Measurements from ENCODE around the gene KCNF1. TPM values are rescaled to one million over a fixed set of nuclear protein-coding genes. Genes with fewer than 3 reads are reported as not detected.

Gene KCNF1
- total RNA-seq, 8 experiments from 2014 or later, result 0.15 to 3.8 (median 1.6) TPM

DNA sequence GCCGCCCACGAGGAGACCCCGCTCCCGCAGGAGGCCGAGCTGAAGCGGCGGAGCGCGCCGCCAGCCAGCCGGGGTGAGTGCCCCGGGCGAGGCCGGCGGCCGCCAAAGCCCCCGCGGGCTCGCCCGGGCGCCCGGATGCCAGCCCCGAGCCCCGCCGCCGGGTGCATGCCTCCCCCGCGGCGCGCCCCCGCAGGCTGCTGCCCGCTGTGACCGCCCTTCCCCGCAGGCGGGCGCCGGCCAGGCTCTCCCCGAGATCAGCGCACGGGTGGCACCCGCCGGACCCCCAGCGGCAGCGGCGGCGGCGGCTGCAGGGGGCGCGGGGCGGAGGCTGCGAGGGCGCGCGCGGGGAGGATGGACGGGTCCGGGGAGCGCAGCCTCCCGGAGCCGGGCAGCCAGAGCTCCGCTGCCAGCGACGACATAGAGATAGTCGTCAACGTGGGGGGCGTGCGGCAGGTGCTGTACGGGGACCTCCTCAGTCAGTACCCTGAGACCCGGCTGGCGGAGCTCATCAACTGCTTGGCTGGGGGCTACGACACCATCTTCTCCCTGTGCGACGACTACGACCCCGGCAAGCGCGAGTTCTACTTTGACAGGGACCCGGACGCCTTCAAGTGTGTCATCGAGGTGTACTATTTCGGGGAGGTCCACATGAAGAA is 470 bp downstream of the KCNF1 start:
- no peak overlapping the region for H3K27ac ChIP-seq
- peak overlapping the region; percentile 40 to 48 (median 44) for H3K4me3 ChIP-seq
- in situ Hi-C loops (cut with MboI; ENCODE audit: low pct_unique_long_range_greater_than_20kb in 2 of 9, low sequenced_read_pairs in 9 of 9, unreplicated experiment in 9 of 9), result no loop called here
- peak in 5 of 8 experiments; percentile 17 to 56 (median 51) for ATAC-seq (replicated peaks in 6 of 8)
- WGBS, 10 experiments, result 7 to 80% (median 31%) methylated on average over 1 to 10 of the region's 81 CpGs; no CpG with 5 or more reads in 7 of the 10 experiments
- peaks cover 12 to 14% of the 10 kb centered on the region in 2 donors for H3K4me1 ChIP-seq (replicated peaks in 1 of 2)

DNA sequence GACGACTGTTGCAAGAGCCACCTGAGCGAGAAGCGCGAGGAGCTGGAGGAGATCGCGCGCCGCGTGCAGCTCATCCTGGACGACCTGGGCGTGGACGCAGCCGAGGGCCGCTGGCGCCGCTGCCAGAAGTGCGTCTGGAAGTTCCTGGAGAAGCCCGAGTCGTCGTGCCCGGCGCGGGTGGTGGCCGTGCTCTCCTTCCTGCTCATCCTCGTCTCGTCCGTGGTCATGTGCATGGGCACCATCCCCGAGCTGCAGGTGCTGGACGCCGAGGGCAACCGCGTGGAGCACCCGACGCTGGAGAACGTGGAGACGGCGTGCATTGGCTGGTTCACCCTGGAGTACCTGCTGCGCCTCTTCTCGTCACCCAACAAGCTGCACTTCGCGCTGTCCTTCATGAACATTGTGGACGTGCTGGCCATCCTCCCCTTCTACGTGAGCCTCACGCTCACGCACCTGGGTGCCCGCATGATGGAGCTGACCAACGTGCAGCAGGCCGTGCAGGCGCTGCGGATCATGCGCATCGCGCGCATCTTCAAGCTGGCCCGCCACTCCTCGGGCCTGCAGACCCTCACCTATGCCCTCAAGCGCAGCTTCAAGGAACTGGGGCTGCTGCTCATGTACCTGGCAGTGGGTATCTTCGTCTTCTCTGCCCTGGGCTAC is 1.2 kb downstream of the KCNF1 start:
- H3K4me3 ChIP-seq, result peak overlapping the region in 1 of 5 donors; percentile 43
- WGBS, 10 experiments, result 60 to 100% (median 94%) methylated on average over 1 to 32 of the region's 58 CpGs; no CpG with 5 or more reads in 4 of the 10 experiments
- in situ Hi-C loops (cut with MboI; ENCODE audit: low pct_unique_long_range_greater_than_20kb in 2 of 9, low sequenced_read_pairs in 9 of 9, unreplicated experiment in 9 of 9), result no loop called here

DNA sequence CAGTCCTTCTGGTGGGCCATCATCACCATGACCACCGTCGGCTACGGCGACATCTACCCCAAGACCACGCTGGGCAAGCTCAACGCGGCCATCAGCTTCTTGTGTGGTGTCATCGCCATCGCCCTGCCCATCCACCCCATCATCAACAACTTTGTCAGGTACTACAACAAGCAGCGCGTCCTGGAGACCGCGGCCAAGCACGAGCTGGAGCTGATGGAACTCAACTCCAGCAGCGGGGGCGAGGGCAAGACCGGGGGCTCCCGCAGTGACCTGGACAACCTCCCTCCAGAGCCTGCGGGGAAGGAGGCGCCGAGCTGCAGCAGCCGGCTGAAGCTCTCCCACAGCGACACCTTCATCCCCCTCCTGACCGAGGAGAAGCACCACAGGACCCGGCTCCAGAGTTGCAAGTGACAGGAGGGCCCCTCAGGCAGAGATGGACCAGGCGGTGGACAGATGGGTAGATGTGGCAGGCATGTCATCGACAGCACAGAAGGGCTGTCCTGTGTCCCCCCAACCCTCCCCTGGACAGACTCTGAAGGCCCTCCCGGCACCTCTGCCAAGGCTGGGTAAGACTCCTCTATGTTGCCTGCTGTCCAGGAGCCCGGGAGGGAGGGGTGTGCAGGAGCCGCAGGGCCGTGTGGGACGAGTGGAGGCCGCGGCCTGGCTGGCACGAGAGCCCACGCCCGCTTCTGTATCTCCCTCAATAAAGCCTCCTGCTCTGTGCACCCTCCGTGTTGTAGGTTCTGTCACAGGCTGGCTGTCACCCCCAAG is 2.0 kb downstream of the KCNF1 start:
- Histone ChIP-seq H3K27ac (no peak overlapping the region), H3K4me3 (no peak overlapping the region), H3K4me1 (replicated peaks in 1 of 2) (peaks cover 12 to 14% of the 10 kb centered on the region in 2 donors)
- WGBS, 10 experiments, result 60 to 95% (median 86%) methylated on average over 1 to 8 of the region's 38 CpGs; no CpG with 5 or more reads in 4 of the 10 experiments
- in situ Hi-C loops (cut with MboI; ENCODE audit: low pct_unique_long_range_greater_than_20kb in 2 of 9, low sequenced_read_pairs in 9 of 9, unreplicated experiment in 9 of 9), result no loop called here
- no peak for ATAC-seq (replicated peaks in 6 of 8)

More for the DNA sequence above, 1.2 kb downstream of the KCNF1 start:
- Histone ChIP-seq H3K4me1 (replicated peaks in 1 of 2) (peaks cover 12 to 14% of the 10 kb centered on the region in 2 donors), H3K27ac (no peak overlapping the region)
- ATAC-seq (replicated peaks in 6 of 8), result no peak

DNA sequence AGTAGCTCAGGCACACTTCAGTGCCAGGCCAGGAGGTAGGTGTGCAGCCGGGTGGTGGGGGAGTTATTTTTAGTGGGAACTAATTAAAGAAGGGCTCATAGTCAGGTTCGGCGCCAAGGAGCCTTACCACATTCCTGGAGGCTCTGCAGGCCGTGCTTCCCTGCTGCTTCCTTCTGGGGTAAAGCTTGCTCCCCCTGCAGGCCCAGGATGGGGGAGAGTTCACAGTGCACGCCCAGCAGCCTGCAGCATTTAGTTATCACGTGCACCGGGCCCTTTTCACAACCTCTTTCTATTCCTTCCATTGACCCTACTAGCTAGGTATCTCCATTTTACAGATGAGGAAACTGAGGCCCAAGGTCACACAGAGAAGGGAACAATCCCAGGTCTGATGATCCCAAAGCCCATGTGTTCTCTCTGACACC is 2.5 kb downstream of the KCNF1 start:
- peak in 1 of 8 experiments; percentile 34 for ATAC-seq (replicated peaks in 6 of 8)
- 14 to 87% (median 63%) methylated on average over 1 to 7 of the region's 7 CpGs; no CpG with 5 or more reads in 4 of the 10 experiments for WGBS, 10 experiments
- in situ Hi-C loops (cut with MboI; ENCODE audit: low pct_unique_long_range_greater_than_20kb in 2 of 9, low sequenced_read_pairs in 9 of 9, unreplicated experiment in 9 of 9), result no loop called here
- H3K27ac ChIP-seq, result no peak overlapping the region
- H3K4me1 ChIP-seq (replicated peaks in 1 of 2), result peaks cover 12 to 14% of the 10 kb centered on the region in 2 donors
- H3K4me3 ChIP-seq, result no peak overlapping the region

DNA sequence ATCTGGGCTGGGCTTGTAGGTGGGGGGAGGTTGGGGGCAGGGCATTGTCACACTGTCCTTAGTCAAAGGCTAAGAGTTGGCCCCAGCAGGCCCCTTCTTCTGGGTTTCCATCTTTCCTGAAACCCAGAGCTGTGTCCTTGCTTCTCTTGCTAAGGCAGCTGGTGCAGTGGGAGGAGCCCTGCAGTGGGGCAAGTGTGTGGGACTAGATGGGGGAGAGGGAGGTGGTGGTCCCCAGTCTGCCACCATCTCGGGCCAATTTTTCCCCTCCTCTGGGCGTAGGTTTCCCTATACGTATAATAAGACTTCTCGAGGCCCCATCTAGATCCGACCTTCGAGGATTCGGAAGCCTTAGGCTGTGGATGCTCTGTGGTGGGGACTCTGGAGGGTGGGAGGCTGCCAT is 3.5 kb downstream of the KCNF1 start:
- Histone ChIP-seq H3K4me1 (replicated peaks in 1 of 2) (peaks cover 10 to 14% of the 10 kb centered on the region in 2 donors), H3K4me3 (no peak overlapping the region), H3K27ac (no peak overlapping the region)
- 82% methylated on average over 3 to 6 of the region's 7 CpGs; no CpG with 5 or more reads in 8 of the 10 experiments for WGBS, 10 experiments
- in situ Hi-C loops (cut with MboI; ENCODE audit: low pct_unique_long_range_greater_than_20kb in 2 of 9, low sequenced_read_pairs in 9 of 9, unreplicated experiment in 9 of 9), result no loop called here
- no peak for ATAC-seq (replicated peaks in 6 of 8)

DNA sequence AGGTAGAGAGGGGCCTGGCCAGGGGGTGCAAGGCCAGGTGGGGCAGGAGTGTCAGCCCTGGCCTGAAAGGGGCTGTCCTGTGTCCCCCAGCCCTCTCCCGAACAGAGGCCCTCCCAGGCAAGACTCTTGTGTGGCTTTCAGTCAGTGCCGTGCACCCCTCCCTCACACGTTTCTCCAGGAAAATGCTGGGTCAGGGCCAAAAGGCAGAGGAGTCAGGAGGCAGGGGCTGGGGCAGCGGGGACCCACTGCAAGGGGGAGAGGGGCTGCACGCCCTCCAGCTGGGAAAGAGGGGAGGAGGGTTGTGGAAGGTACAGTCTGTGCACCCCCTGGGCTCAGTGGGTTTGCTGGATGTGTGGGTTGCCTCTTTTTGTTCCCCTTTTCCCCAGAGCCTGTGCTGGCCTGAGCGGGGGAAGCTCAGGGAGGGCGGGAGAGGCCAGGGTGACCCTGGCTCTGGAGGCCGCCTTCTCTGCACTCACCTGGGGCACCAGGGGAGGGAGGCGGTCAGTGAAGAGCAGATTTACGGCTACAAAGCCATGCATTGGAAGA is 4.1 kb downstream of the KCNF1 start:
- Histone ChIP-seq H3K27ac (peak overlapping the region in 1 of 2 donors; percentile 16), H3K4me3 (no peak overlapping the region), H3K4me1 (replicated peaks in 1 of 2) (peaks cover 10 to 14% of the 10 kb centered on the region in 2 donors)
- WGBS, 10 experiments, result 20 to 64% methylated on average over 1 to 3 of the region's 10 CpGs; no CpG with 5 or more reads in 8 of the 10 experiments
- in situ Hi-C loops (cut with MboI; ENCODE audit: low pct_unique_long_range_greater_than_20kb in 2 of 9, low sequenced_read_pairs in 9 of 9, unreplicated experiment in 9 of 9), result no loop called here
- ATAC-seq (replicated peaks in 6 of 8), result peak in 4 of 8 experiments; percentile 16 to 53 (median 34)

DNA sequence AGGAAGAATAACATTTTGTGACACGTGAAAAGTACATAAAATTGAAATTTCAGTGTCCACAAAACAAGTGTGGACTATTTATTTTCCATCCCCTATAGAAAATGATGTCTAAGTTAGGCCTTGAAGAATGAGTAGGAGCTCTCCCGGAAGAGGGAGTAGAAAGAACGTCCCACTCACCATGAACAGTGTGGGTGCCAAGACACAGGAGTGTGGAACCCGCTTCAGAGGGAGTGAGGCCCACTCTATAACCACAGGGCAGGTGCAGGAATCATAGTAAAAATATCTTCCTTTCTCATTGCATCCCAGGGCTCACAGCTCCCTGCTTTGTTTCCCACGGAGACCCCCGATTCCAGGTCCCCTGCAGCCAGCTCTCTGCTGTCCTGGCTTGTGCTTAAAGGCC is 5.2 kb downstream of the KCNF1 start:
- H3K4me1 ChIP-seq (replicated peaks in 1 of 2), result peaks cover 10 to 14% of the 10 kb centered on the region in 2 donors
- no peak for ATAC-seq (replicated peaks in 6 of 8)
- WGBS, 10 experiments, result 42 to 87% (median 65%) methylated on average over 1 to 5 of the region's 6 CpGs; no CpG with 5 or more reads in 2 of the 10 experiments
- in situ Hi-C loops (cut with MboI; ENCODE audit: low pct_unique_long_range_greater_than_20kb in 2 of 9, low sequenced_read_pairs in 9 of 9, unreplicated experiment in 9 of 9), result no loop called here
- H3K4me3 ChIP-seq, result no peak overlapping the region
- H3K27ac ChIP-seq, result no peak overlapping the region

DNA sequence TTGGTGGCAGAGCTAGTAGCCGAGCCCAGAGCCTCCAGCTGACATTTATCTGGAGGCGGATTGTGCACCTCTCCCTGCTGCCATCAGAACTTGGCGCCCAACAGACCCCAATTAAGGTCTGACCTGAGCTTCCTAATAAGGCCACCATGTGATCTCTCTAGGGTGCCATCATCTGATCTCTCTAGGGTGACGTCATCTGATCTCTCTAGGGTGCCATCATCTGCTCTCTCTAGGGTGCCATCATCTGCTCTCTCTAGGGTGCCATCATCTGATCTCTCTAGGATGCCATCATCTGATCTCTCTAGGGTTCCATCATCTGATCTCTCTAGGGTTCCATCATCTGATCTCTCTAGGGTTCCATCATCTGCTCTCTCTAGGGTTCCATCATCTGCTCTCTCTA is 6.2 kb downstream of the KCNF1 start:
- 0 to 94% (median 75%) methylated on average over 1 to 4 of the region's 4 CpGs; no CpG with 5 or more reads in 5 of the 10 experiments for WGBS, 10 experiments
- peaks cover 9 to 14% of the 10 kb centered on the region in 2 donors for H3K4me1 ChIP-seq (replicated peaks in 1 of 2)

DNA sequence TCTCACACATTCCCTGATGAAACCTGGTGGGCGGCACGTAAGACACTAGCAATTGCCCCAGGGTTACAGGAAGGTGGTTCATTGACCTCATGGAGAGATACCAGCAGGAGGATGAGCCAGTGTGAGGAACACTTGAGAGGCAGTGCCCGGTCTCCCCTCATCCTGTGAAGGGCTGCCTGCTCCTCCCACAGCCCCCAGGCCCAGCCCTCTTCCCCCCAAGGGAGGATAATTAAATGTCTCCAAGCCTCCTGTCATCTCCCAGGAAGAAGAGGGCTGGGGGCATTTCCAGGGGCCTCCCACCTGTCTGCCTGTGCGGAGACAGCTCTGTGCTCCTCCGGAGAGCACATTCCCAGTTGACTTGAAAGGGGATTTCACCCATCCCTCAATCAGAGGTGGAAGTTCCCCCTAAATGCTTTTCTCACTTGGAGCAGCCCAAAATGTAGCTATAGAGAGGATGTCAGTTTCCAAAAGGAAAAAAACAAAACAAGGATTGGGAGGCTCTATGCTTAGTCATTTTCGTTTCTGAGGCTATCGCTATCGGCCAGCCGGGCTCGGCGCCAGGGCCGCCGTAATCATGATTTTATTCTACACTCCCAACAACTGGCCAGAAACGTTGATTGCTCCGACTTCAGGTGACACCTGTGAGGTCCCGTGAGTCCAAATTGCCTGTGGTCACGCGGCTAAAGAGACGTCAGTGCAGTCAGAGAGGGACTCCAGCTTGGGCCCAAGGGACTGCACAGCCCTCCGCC is 7.1 kb downstream of the KCNF1 start:
- no peak for ATAC-seq (replicated peaks in 6 of 8)
- 65 to 96% (median 75%) methylated on average over 3 to 10 of the region's 20 CpGs; no CpG with 5 or more reads in 2 of the 10 experiments for WGBS, 10 experiments

More for the DNA sequence above, 6.2 kb downstream of the KCNF1 start:
- ATAC-seq (replicated peaks in 6 of 8), result no peak
- in situ Hi-C loops (cut with MboI; ENCODE audit: low pct_unique_long_range_greater_than_20kb in 2 of 9, low sequenced_read_pairs in 9 of 9, unreplicated experiment in 9 of 9), result no loop called here
- Histone ChIP-seq H3K27ac (no peak overlapping the region), H3K4me3 (no peak overlapping the region)

DNA sequence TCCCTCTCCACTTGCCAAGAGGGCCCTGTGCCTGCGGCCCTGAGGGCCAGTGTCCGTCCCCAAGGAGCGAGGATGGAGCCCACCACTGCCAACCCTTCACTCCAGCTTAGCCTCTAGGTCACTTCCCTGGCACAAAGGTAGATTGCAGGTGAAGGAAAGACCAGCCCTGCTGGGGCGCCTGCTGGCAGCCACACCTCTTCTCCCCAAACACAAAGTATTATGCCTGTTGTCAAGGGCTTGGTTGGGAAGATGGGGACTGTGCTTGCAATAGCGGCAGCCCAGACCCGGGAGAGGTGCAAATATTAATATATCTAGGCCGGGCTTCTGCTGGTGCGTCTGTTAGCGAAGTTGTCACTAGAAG is 7.7 kb downstream of the KCNF1 start:
- Histone ChIP-seq H3K4me1 (replicated peaks in 1 of 2) (peaks cover 9 to 14% of the 10 kb centered on the region in 2 donors), H3K4me3 (no peak overlapping the region), H3K27ac (no peak overlapping the region)
- WGBS, 10 experiments, result 60 to 90% (median 82%) methylated on average over 1 to 6 of the region's 9 CpGs; no CpG with 5 or more reads in 6 of the 10 experiments
- in situ Hi-C loops (cut with MboI; ENCODE audit: low pct_unique_long_range_greater_than_20kb in 2 of 9, low sequenced_read_pairs in 9 of 9, unreplicated experiment in 9 of 9), result no loop called here
- ATAC-seq (replicated peaks in 6 of 8), result no peak

More for the DNA sequence above, 7.1 kb downstream of the KCNF1 start:
- H3K4me1 ChIP-seq (replicated peaks in 1 of 2), result peaks cover 9 to 14% of the 10 kb centered on the region in 2 donors
- H3K4me3 ChIP-seq, result no peak overlapping the region
- H3K27ac ChIP-seq, result no peak overlapping the region
- in situ Hi-C loops (cut with MboI; ENCODE audit: low pct_unique_long_range_greater_than_20kb in 2 of 9, low sequenced_read_pairs in 9 of 9, unreplicated experiment in 9 of 9), result no loop called here

DNA sequence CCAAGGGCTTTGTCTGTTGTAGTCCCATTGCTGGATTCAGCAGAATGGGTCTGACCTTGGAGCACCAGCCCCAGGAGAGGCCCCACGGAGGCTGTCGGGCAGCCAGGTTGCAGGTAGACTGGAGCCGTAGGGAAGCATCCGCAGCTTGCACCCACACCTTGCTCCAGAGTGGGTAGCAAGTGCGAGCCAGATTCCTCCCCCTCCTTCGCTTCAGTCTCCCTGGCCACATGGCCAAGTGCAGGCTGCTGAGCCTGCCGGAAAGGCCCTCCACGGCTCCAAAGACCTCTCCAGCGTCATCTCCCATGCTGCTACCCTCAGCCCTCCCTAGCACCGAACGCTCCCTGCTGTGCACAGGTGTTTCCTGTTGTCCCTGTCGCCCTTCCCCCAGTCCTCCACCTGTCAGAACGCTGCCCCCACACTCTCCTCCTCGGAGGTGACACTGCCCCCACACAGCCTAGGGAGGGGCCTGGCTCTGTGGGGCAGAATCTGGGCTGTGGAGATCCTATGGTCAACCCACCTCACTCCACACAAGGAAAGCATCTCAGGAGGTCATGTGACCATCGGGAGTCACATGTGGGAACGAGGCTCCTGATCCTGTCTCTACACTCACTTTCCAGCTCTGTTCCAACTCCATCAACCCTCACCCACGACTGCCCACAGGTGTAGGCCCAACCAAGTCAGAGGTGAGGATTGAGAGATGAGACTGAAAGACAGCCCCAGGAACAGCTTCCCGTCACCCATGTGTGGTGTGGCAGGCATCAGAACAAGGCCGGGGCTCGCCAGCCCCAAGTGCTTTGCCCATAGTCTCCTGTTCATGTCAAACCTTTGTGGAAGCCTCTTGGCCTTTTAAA is 8.3 kb downstream of the KCNF1 start:
- in situ Hi-C loops (cut with MboI; ENCODE audit: low pct_unique_long_range_greater_than_20kb in 2 of 9, low sequenced_read_pairs in 9 of 9, unreplicated experiment in 9 of 9), result no loop called here
- Histone ChIP-seq H3K27ac (no peak overlapping the region), H3K4me1 (replicated peaks in 1 of 2) (peaks cover 9 to 14% of the 10 kb centered on the region in 2 donors), H3K4me3 (no peak overlapping the region)
- WGBS, 10 experiments, result 76 to 80% (median 80%) methylated on average over 1 to 5 of the region's 20 CpGs; no CpG with 5 or more reads in 7 of the 10 experiments
- ATAC-seq (replicated peaks in 6 of 8), result no peak

All from motor neuron (in vitro differentiated cells).